Thoracic aorta (tissue), 2 donors: ENCODE results near the gene BRAF. TPM values are rescaled to one million over a fixed set of nuclear protein-coding genes. Genes with fewer than 3 reads are reported as not detected.

Experiments
- ATAC-seq: fragments of 150-250 bp; one replicate; pipeline ENCODE4 v1.8.0; 2017; ENCODE audit warnings: low read depth; ENCODE audit not compliant: insufficient number of reproducible peaks, low FRiP score
- DNase-seq: peaks from one replicate; pipeline ENCODE4 v3.0.0-alpha.2; 2020; ENCODE audit warnings: low spot score
- H3K27ac ChIP-seq, 2 donors: fragments of 200-600 bp; sonication (generic); 1 replicate in 1 of 2; 2 replicates in 1 of 2; pipeline ENCODE4 v1.5.1; 2016; ENCODE audit warnings: mild to moderate bottlenecking in 2 of 2, moderate library complexity in 2 of 2
- H3K27me3 ChIP-seq: fragments of 200-600 bp; sonication (generic); replicated peaks from 2 replicates; pipeline ENCODE4 v1.6.0; 2016; ENCODE audit warnings: mild to moderate bottlenecking; ENCODE audit not compliant: insufficient read depth
- H3K36me3 ChIP-seq: fragments of 200-600 bp; sonication (generic); one replicate; pipeline ENCODE4 v1.5.1; 2016
- H3K4me1 ChIP-seq, 2 donors: fragments of 200-600 bp; sonication (generic); 1 replicate in 1 of 2; 2 replicates in 1 of 2; pipeline versions ENCODE4 v1.5.1 to v1.6.0; 2016; ENCODE audit warnings: low read depth in 2 of 2, mild to moderate bottlenecking in 1 of 2; ENCODE audit not compliant: control insufficient read depth in 1 of 2
- H3K4me3 ChIP-seq: fragments of 200-600 bp; sonication (generic); 2 replicates; pipeline ENCODE4 v1.5.1; 2016; ENCODE audit warnings: mild to moderate bottlenecking
- H3K9me3 ChIP-seq: fragments of 200-600 bp; sonication (generic); 2 replicates; pipeline ENCODE4 v1.5.1; 2016
- total RNA-seq, 2 donors: library from RNA; depleted of rRNA; stranded (reverse); fragments of >200 nt; gene quantifications; one replicate each; pipeline versions ENCODE4 v1.1.0 to v1.2.3, GENCODE V29; 2016
- TF ChIP-seq, protein P1 (sequence below): fragments of 200-600 bp; sonication (generic); IDR thresholded peaks from one replicate; pipeline ENCODE4 v1.5.1; 2019; ENCODE audit warnings: antibody characterized with exemption

Gene BRAF
- total RNA-seq, 2 donors from 2014 or later, result 31.5 to 62.2 TPM

DNA sequence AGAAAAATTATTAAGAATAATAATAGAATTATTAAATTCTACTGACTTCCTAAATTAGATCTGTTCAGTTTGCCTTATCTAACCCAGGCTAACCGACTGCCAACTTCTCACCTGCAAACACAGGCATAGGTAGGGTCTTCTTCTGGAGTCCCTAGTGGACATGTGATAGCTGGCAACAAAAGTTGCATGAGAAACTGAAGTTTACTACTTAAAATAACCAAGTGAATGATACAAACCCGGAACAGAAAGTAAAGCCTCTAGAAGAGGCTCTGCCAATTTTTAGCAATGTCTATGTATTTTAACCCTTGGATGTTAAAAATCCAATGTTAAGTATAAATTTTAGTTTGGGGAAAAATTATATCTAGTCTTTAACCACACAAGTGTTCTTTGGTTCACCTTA is 190.6 kb downstream of the BRAF start:
- Histone ChIP-seq H3K4me1 (no peaks in the 10 kb centered on the region), H3K36me3 (peaks cover 10% of the 10 kb centered on the region), H3K27ac (no peak overlapping the region), H3K9me3 (no peaks in the 10 kb centered on the region), H3K4me3 (no peak overlapping the region), H3K27me3 (no peaks in the 10 kb centered on the region)
- no peak for ATAC-seq
- no peak for DNase-seq
- TF ChIP-seq, protein P1, sequence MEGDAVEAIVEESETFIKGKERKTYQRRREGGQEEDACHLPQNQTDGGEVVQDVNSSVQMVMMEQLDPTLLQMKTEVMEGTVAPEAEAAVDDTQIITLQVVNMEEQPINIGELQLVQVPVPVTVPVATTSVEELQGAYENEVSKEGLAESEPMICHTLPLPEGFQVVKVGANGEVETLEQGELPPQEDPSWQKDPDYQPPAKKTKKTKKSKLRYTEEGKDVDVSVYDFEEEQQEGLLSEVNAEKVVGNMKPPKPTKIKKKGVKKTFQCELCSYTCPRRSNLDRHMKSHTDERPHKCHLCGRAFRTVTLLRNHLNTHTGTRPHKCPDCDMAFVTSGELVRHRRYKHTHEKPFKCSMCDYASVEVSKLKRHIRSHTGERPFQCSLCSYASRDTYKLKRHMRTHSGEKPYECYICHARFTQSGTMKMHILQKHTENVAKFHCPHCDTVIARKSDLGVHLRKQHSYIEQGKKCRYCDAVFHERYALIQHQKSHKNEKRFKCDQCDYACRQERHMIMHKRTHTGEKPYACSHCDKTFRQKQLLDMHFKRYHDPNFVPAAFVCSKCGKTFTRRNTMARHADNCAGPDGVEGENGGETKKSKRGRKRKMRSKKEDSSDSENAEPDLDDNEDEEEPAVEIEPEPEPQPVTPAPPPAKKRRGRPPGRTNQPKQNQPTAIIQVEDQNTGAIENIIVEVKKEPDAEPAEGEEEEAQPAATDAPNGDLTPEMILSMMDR, result no peak

DNA sequence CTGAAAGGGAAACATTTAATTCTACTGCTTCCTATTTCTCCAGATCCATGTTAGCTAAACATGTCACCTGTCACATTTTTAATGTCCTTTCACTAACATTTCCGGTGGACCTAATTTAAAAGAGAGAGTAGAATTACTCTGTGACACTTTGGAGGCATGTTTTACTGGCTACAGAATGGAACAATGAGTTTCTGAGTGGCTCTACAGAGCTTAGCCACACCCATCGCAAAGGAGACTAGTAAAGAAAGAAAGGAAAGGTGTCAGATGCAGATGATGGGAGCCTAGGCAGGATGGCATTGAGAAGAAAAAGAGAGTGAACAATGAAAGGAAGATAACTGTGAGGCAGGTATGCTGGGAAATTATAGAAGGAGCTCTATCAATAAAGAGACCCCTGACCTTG is 192.3 kb downstream of the BRAF start:
- H3K27ac ChIP-seq, result no peak overlapping the region
- DNase-seq (no peak), ATAC-seq (no peak)
- no peaks in the 10 kb centered on the region for H3K27me3 ChIP-seq
- no peak overlapping the region for H3K4me3 ChIP-seq
- H3K4me1 ChIP-seq, result no peaks in the 10 kb centered on the region
- no peaks in the 10 kb centered on the region for H3K9me3 ChIP-seq
- TF ChIP-seq, protein P1, result no peak
- peaks cover 3% of the 10 kb centered on the region for H3K36me3 ChIP-seq

DNA sequence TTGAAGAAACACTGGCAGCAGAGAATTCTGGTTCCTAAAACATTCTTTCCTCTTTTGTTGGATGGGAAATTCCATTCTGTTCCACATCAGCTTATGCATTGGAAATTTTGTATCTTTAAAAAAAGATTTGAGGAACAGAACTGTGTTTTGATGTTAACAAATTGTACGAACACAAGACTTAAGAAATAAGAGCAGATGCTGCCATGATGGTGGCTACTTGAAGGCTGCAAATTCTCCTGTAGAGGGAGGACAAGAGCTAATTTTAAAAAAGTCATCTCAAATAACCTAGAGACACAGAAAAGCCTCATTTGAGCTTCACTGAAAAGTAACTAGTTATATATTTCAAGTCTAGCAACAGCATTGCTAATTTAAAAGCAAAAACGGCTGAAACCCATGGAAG is 198.4 kb downstream of the BRAF start:
- Histone ChIP-seq H3K4me3 (no peak overlapping the region), H3K4me1 (no peaks in the 10 kb centered on the region), H3K36me3 (no peaks in the 10 kb centered on the region), H3K9me3 (no peaks in the 10 kb centered on the region), H3K27me3 (no peaks in the 10 kb centered on the region), H3K27ac (no peak overlapping the region)
- ATAC-seq (no peak), DNase-seq (no peak)
- TF ChIP-seq, protein P1, result no peak

DNA sequence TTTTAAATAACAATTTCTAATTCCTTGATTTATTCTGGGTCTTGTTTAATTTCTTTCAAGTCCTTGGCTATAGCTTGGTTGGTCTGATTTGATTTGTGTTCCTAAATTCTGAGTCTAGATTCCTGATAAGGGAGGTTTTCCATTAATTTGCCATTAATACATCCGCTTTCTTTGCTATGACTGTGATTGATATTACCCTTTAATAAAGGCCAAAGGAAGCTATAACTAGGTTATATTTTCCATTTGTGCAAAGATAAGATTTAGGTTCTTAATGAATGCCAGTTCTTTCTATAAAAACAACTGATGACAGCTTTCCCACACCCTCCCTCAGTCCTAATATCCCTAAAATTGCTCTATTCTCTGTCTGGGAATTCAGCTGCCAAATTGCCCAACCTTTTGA is 200.0 kb downstream of the BRAF start:
- DNase-seq, result no peak
- no peaks in the 10 kb centered on the region for H3K36me3 ChIP-seq
- TF ChIP-seq, protein P1, result no peak
- ATAC-seq, result no peak
- H3K9me3 ChIP-seq, result no peaks in the 10 kb centered on the region
- no peaks in the 10 kb centered on the region for H3K4me1 ChIP-seq
- no peaks in the 10 kb centered on the region for H3K27me3 ChIP-seq
- H3K4me3 ChIP-seq, result no peak overlapping the region
- H3K27ac ChIP-seq, result no peak overlapping the region

DNA sequence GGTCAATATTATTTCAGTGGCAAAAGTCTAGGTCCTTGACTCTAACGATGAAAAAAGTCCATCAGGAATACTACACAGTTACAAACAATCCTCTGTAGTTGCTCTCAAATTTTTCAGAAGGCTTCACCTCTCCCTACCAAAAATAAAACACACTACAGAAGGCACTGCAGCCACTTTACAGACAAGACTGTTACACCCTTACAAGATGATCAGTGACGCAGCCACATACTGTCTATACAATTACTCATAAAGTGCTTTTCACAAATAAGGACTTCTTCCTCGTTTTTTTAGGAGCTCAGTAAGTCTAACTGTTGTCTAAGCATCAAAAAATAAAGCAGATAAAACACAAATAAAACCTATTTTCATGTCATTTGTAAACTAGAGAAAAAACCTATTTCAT is 201.2 kb downstream of the BRAF start:
- no peaks in the 10 kb centered on the region for H3K27me3 ChIP-seq
- no peak for ATAC-seq
- H3K4me1 ChIP-seq, result no peaks in the 10 kb centered on the region
- no peak overlapping the region for H3K27ac ChIP-seq
- H3K36me3 ChIP-seq, result no peaks in the 10 kb centered on the region
- no peaks in the 10 kb centered on the region for H3K9me3 ChIP-seq
- DNase-seq, result no peak
- TF ChIP-seq, protein P1, result no peak
- no peak overlapping the region for H3K4me3 ChIP-seq
